ENCODE measurements around the gene PRICKLE4. TPM values are rescaled to one million over a fixed set of nuclear protein-coding genes. Genes with fewer than 3 reads are reported as not detected.
A peak's percentile ranks its signal among the peaks of the same experiment; 100 is the strongest.

Gene PRICKLE4
- total and polyA plus RNA-seq, 2 of the 13 experiments (the other 11 are each of a cell fraction or from before 2014, with no cell fraction given) = 0.92 to 1.2 TPM

DNA sequence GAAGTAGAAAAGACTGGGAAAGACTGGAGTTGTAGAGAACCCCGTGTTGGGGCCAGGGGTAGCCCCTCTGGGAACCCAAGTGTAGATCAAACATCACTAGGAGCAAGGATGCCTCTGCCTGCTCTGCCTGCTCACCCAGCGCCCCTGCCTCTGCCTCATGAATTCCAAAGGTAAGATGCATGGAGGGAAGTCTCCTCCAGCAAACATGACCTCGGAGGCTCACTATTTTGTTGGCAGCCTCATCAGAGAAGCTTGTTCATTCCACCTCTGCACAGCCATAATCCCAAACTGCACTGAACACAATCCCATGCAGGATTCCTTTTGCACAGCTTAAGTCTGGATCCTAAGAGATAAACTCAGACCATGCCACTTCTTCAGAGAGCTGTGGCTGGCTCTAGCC, 5.7 kb upstream of the PRICKLE4 start (continued):
- TF ChIP-seq, protein P1, sequence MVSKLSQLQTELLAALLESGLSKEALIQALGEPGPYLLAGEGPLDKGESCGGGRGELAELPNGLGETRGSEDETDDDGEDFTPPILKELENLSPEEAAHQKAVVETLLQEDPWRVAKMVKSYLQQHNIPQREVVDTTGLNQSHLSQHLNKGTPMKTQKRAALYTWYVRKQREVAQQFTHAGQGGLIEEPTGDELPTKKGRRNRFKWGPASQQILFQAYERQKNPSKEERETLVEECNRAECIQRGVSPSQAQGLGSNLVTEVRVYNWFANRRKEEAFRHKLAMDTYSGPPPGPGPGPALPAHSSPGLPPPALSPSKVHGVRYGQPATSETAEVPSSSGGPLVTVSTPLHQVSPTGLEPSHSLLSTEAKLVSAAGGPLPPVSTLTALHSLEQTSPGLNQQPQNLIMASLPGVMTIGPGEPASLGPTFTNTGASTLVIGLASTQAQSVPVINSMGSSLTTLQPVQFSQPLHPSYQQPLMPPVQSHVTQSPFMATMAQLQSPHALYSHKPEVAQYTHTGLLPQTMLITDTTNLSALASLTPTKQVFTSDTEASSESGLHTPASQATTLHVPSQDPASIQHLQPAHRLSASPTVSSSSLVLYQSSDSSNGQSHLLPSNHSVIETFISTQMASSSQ (IDR thresholded peaks at IDR 0.05; ENCODE audit: low read depth) = no peak
- TF ChIP-seq, protein P1 (CRISPR knock-in tag; IDR thresholded peaks at IDR 0.05; ENCODE audit: borderline replicate concordance) = no peak
- TF ChIP-seq ELF4 (CRISPR knock-in tag; IDR thresholded peaks at IDR 0.05; ENCODE audit: borderline replicate concordance) = no peak
- TF ChIP-seq, protein P2, sequence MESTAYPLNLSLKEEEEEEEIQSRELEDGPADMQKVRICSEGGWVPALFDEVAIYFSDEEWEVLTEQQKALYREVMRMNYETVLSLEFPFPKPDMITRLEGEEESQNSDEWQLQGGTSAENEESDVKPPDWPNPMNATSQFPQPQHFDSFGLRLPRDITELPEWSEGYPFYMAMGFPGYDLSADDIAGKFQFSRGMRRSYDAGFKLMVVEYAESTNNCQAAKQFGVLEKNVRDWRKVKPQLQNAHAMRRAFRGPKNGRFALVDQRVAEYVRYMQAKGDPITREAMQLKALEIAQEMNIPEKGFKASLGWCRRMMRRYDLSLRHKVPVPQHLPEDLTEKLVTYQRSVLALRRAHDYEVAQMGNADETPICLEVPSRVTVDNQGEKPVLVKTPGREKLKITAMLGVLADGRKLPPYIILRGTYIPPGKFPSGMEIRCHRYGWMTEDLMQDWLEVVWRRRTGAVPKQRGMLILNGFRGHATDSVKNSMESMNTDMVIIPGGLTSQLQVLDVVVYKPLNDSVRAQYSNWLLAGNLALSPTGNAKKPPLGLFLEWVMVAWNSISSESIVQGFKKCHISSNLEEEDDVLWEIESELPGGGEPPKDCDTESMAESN (CRISPR knock-in tag; conservative IDR thresholded peaks at IDR 0.05) = no peak

DNA sequence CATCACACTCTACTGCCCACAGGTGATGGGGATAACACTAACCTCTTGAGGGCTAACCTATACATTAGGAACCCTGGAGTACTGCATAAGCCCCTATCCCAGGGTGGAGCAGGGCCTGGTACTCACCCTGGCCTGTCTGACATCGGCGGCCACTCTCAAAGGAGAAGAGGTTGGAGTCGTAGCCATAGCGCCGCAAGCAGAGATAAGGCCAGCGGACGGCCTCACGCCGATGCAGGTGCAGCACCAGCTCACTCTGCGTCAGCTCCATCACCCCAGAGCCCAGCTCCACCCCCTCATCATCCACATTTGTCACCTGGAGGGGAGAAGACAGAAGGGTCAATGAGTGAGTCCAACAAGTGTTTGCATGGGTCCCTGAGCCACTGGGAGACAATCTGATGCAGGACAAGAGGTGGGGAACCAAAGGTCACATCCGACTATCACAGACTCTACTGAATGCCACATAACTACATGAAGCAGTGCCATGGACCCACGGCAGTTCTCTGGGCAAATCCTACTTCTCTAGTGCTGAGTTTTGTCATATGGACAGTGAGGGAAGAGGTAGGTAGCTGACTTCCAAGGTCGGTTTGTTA, 5.2 kb upstream of the PRICKLE4 start:
- Histone ChIP-seq H3K79me2 (ENCODE audit: insufficient read depth, low read length) (peaks cover 4% of the 10 kb centered on the region), H3K4me2 (ENCODE audit: low read depth, low read length) (no peak overlapping the region), H3K4me1 (ENCODE audit: insufficient read depth, low read length) (peaks cover 23% of the 10 kb centered on the region), H2AFZ (ENCODE audit: low read length) (no peak overlapping the region), H3K36me3 (replicated peaks in 1 of 2; ENCODE audit: control insufficient read depth in 1 of 2, insufficient read depth in 2 of 2, low read length in 2 of 2) (peaks cover 20 to 48% of the 10 kb centered on the region in 2 experiments), H3K27ac (ENCODE audit: extremely low read length, insufficient read depth, low read length) (no peak overlapping the region), H3K27me3 (ENCODE audit: control insufficient read depth in 1 of 2, insufficient read depth in 2 of 2, low read length in 2 of 2) (no peaks in the 10 kb centered on the region), H3K9me3 (ENCODE audit: low read length) (no peaks in the 10 kb centered on the region), H3K9ac (ENCODE audit: insufficient read depth, low read depth, low read length) (no peak overlapping the region), H4K20me1 (ENCODE audit: insufficient read depth, low read length) (no peaks in the 10 kb centered on the region), H3K4me3 (replicated peaks in 1 of 3; ENCODE audit: insufficient read depth in 1 of 3, low read depth in 2 of 3, low read length in 3 of 3) (no peak overlapping the region)
- BruUV-seq (replicated peaks) = no TSS peak
- DNase-seq (ENCODE audit: low spot score) = no peak
- no peak for FAIRE-seq
- ChIA-PET CTCF (ENCODE audit: low intra/inter-chr PET ratio, low total read pairs) (interaction anchor here (1.2 to 4.4 kb wide), 6 partner anchors 11 to 269 kb away, joined by 4 to 61 read pairs (median 9); partner anchors contain the start of gene TFEB), POLR2A (interaction anchor here (1.3 to 2.8 kb wide), 3 partner anchors 27 to 41 kb away, joined by 5 to 14 read pairs (median 6); no protein-coding TSS in a partner anchor)
- in situ Hi-C loops (cut with HindIII; ENCODE audit: extremely low pct_ligation_motif_present, low pct_unique_long_range_greater_than_20kb) = loop anchor here (5.0 to 25.0 kb wide), 2 partner anchors 38 to 437 kb away; partner anchors contain the start of genes MRPS10 and TFEB
- no peak for ATAC-seq
- intact Hi-C loops (cut with micrococcal nuclease; ENCODE audit: unreplicated experiment) = loop anchor here (5.0 kb wide), 1 partner anchor 173 kb away; no protein-coding TSS in a partner anchor
- 86% methylated on average over 13 of the region's 13 CpGs for WGBS (ENCODE audit: low lambda C conversion rate)
- TF ChIP-seq, protein P3, sequence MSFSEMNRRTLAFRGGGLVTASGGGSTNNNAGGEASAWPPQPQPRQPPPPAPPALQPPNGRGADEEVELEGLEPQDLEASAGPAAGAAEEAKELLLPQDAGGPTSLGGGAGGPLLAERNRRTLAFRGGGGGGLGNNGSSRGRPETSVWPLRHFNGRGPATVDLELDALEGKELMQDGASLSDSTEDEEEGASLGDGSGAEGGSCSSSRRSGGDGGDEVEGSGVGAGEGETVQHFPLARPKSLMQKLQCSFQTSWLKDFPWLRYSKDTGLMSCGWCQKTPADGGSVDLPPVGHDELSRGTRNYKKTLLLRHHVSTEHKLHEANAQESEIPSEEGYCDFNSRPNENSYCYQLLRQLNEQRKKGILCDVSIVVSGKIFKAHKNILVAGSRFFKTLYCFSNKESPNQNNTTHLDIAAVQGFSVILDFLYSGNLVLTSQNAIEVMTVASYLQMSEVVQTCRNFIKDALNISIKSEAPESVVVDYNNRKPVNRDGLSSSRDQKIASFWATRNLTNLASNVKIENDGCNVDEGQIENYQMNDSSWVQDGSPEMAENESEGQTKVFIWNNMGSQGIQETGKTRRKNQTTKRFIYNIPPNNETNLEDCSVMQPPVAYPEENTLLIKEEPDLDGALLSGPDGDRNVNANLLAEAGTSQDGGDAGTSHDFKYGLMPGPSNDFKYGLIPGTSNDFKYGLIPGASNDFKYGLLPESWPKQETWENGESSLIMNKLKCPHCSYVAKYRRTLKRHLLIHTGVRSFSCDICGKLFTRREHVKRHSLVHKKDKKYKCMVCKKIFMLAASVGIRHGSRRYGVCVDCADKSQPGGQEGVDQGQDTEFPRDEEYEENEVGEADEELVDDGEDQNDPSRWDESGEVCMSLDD (CRISPR knock-in tag; IDR thresholded peaks at IDR 0.05; ENCODE audit: borderline replicate concordance) = no peak
- TF ChIP-seq, protein P4, sequence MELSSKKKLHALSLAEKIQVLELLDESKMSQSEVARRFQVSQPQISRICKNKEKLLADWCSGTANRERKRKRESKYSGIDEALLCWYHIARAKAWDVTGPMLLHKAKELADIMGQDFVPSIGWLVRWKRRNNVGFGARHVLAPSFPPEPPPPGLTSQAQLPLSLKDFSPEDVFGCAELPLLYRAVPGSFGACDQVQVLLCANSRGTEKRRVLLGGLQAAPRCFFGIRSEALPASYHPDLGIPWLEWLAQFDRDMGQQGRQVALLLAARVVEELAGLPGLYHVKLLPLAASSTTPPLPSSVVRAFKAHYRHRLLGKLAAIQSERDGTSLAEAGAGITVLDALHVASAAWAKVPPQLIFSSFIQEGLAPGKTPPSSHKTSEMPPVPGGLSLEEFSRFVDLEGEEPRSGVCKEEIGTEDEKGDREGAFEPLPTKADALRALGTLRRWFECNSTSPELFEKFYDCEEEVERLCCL (CRISPR knock-in tag; IDR thresholded peaks at IDR 0.05; ENCODE audit: borderline replicate concordance) = no peak
- TF ChIP-seq ZNF253 (CRISPR knock-in tag; IDR thresholded peaks at IDR 0.05; ENCODE audit: borderline replicate concordance) (no peak), ZMAT3 (CRISPR knock-in tag; conservative IDR thresholded peaks at IDR 0.05) (0 out of 2 replicates have a peak, but pooled peaks have one; percentile 49), ZNF629 (CRISPR knock-in tag; conservative IDR thresholded peaks at IDR 0.05) (no peak)

Measured in HepG2 (cell line).